Liver (tissue), 9 donors: ENCODE measurements around the gene B9D2. TPM values are rescaled to one million over a fixed set of nuclear protein-coding genes. Genes with fewer than 3 reads are reported as not detected.

Experiments used
- DNase-seq: peaks from one replicate; pipeline ENCODE4 v3.0.0-alpha.2; 2017; ENCODE audit warnings: low spot score
- H3K27ac ChIP-seq, 2 donors: one replicate each; pipeline ENCODE4 v1.7.0; 2013; ENCODE audit warnings: inconsistent platforms in 2 of 2, low read length in 2 of 2, control low read depth in 1 of 2, low read depth in 1 of 2, mild to moderate bottlenecking in 1 of 2
- H3K27me3 ChIP-seq, 4 donors: one replicate each; pipeline versions ENCODE4 v1.6.1 to v1.7.0; 2013; ENCODE audit warnings: low read length in 3 of 4, inconsistent platforms in 1 of 4, mild to moderate bottlenecking in 1 of 4, moderate library complexity in 1 of 4; ENCODE audit not compliant: control insufficient read depth in 4 of 4, insufficient read depth in 4 of 4
- H3K36me3 ChIP-seq, 4 donors: one replicate each; pipeline versions ENCODE4 v1.6.1 to v1.7.0; 2013; ENCODE audit warnings: low read length in 3 of 4, mild to moderate bottlenecking in 3 of 4, low read depth in 1 of 4, moderate library complexity in 1 of 4; ENCODE audit not compliant: control insufficient read depth in 4 of 4, insufficient read depth in 3 of 4
- H3K4me1 ChIP-seq, 4 donors: one replicate each; pipeline versions ENCODE4 v1.6.1 to v1.7.0; 2013; ENCODE audit warnings: low read length in 3 of 4, mild to moderate bottlenecking in 3 of 4, moderate library complexity in 1 of 4; ENCODE audit not compliant: control insufficient read depth in 4 of 4, insufficient read depth in 4 of 4
- H3K4me3 ChIP-seq, 3 donors: one replicate each; pipeline versions ENCODE4 v1.6.1 to v1.7.0; 2013; ENCODE audit warnings: low read length in 3 of 3, control low read depth in 1 of 3, low read depth in 1 of 3, mild to moderate bottlenecking in 1 of 3
- H3K9ac ChIP-seq, 2 donors: one replicate each; pipeline ENCODE4 v1.7.0; 2013; ENCODE audit warnings: low read length in 2 of 2, mild to moderate bottlenecking in 2 of 2, moderate library complexity in 2 of 2, control low read depth in 1 of 2, low read depth in 1 of 2
- H3K9me3 ChIP-seq, 4 donors: one replicate each; pipeline versions ENCODE4 v1.6.1 to v1.7.0; 2013; ENCODE audit warnings: low read length in 3 of 4; ENCODE audit not compliant: control insufficient read depth in 4 of 4
- ATF3 ChIP-seq: IDR thresholded peaks from 2 replicates; pipeline ENCODE4 v1.6.1; 2016; ENCODE audit warnings: antibody characterized with exemption
- CTCF ChIP-seq: fragments of 150-350 bp; IDR thresholded peaks from 2 replicates; pipeline ENCODE4 v1.5.1; 2017; ENCODE audit warnings: improper control_type of control experiment, low read depth, low read length; ENCODE audit not compliant: missing input control
- EGR1 ChIP-seq, 2 donors: IDR thresholded peaks; 2 replicates each; pipeline ENCODE4 v1.6.1; 2016 to 2018; ENCODE audit warnings: antibody characterized with exemption in 2 of 2, low read depth in 2 of 2
- FOXA2 ChIP-seq: IDR thresholded peaks from 2 replicates; pipeline ENCODE4 v1.6.1; 2016; ENCODE audit warnings: antibody characterized with exemption
- GABPA ChIP-seq, 2 donors: IDR thresholded peaks in 1 of 2; conservative IDR thresholded peaks in 1 of 2; 2 replicates each; pipeline ENCODE4 v1.6.1; 2016; ENCODE audit warnings: antibody characterized with exemption in 2 of 2, mild to moderate bottlenecking in 1 of 2, moderate library complexity in 1 of 2
- HNF4A ChIP-seq, 2 donors: conservative IDR thresholded peaks; 2 replicates each; pipeline ENCODE4 v1.6.1; 2016; ENCODE audit warnings: antibody characterized with exemption in 2 of 2, mild to moderate bottlenecking in 2 of 2
- HNF4G ChIP-seq: IDR thresholded peaks from 2 replicates; pipeline ENCODE4 v1.6.1; 2016; ENCODE audit warnings: antibody characterized with exemption
- JUND ChIP-seq, 2 donors: IDR thresholded peaks; 2 replicates each; pipeline ENCODE4 v1.6.1; 2016; ENCODE audit warnings: antibody characterized with exemption in 2 of 2
- NR2F2 ChIP-seq: IDR thresholded peaks from 2 replicates; pipeline ENCODE4 v1.6.1; 2016; ENCODE audit warnings: antibody characterized with exemption
- RAD21 ChIP-seq, 2 donors: IDR thresholded peaks; 2 replicates each; pipeline ENCODE4 v1.6.1; 2016; ENCODE audit warnings: antibody characterized with exemption in 2 of 2, mild to moderate bottlenecking in 2 of 2
- RXRA ChIP-seq, 2 donors: IDR thresholded peaks; 2 replicates each; pipeline ENCODE4 v1.6.1; 2017 to 2018; ENCODE audit warnings: antibody characterized with exemption in 2 of 2, mild to moderate bottlenecking in 1 of 2
- SP1 ChIP-seq: IDR thresholded peaks from 2 replicates; pipeline ENCODE4 v1.6.1; 2018; ENCODE audit warnings: antibody characterized with exemption, mild to moderate bottlenecking
- TAF1 ChIP-seq: conservative IDR thresholded peaks from 2 replicates; pipeline ENCODE4 v1.6.1; 2016; ENCODE audit warnings: antibody characterized with exemption, mild to moderate bottlenecking
- YY1 ChIP-seq: IDR thresholded peaks from 2 replicates; pipeline ENCODE4 v1.6.1; 2016; ENCODE audit warnings: antibody characterized with exemption, mild to moderate bottlenecking
- WGBS: extraction: QIAGEN DNeasy Blood & Tissue Kit; methylation state at CpG from one replicate; pipeline ENCODE4 v1.1.7; 2013; 5-methylcytosine and 5-hydroxymethylcytosine counted together
- polyA plus RNA-seq, 2 donors: library from polyadenylated mRNA; stranded (reverse) in 1 of 2; unstranded in 1 of 2; fragments of 200-250 nt in 1 of 2; fragments of >200 nt in 1 of 2; fragmentation: Nextera tagmentation in 1 of 2; extraction: Ambion mirVana in 1 of 2; gene quantifications; one replicate each; pipeline versions ENCODE4 v1.2.1 to v1.2.3, GENCODE V29; 2013 to 2015
- total RNA-seq, 2 donors: library from RNA; depleted of rRNA; stranded (reverse); fragments of >200 nt; gene quantifications; one replicate each; pipeline ENCODE4 v1.2.3, GENCODE V29; 2014
- TF ChIP-seq, protein P1 (sequence below): IDR thresholded peaks from 2 replicates; pipeline ENCODE4 v1.6.1; 2016; ENCODE audit warnings: antibody characterized with exemption
- TF ChIP-seq, protein P2 (sequence below): IDR thresholded peaks from 2 replicates; pipeline ENCODE4 v1.6.1; 2016; ENCODE audit warnings: antibody characterized with exemption, mild to moderate bottlenecking
- donor health status: healthy.
- donor health status: healthy.
- donor health status: healthy.
- donor health status: healthy.
- donor health status: healthy.

Gene B9D2
- total and polyA plus RNA-seq, 4 donors, result 2.4 to 3.7 (median 3.0) TPM

- Histone ChIP-seq H3K4me1 (peaks cover 7 to 35% (median 19%) of the 10 kb centered on the region in 4 donors), H3K9me3 (no peaks in the 10 kb centered on the region), H3K36me3 (peaks cover 3 to 40% (median 26%) of the 10 kb centered on the region in 4 donors), H3K27me3 (no peaks in the 10 kb centered on the region), H3K4me3 (no peak overlapping the region), H3K9ac (no peak overlapping the region), H3K27ac (no peak overlapping the region)
- TF ChIP-seq HNF4A (conservative IDR thresholded peaks at IDR 0.05) (no peak), RXRA (IDR thresholded peaks at IDR 0.05) (no peak), TAF1 (no peak), RAD21 (IDR thresholded peaks at IDR 0.05) (no peak), NR2F2 (no peak), GABPA (IDR thresholded peaks at IDR 0.05 in 1 of 2, conservative IDR thresholded peaks at IDR 0.05 in 1 of 2) (no peak), YY1 (no peak), JUND (IDR thresholded peaks at IDR 0.05) (no peak)
- TF ChIP-seq, protein P1, sequence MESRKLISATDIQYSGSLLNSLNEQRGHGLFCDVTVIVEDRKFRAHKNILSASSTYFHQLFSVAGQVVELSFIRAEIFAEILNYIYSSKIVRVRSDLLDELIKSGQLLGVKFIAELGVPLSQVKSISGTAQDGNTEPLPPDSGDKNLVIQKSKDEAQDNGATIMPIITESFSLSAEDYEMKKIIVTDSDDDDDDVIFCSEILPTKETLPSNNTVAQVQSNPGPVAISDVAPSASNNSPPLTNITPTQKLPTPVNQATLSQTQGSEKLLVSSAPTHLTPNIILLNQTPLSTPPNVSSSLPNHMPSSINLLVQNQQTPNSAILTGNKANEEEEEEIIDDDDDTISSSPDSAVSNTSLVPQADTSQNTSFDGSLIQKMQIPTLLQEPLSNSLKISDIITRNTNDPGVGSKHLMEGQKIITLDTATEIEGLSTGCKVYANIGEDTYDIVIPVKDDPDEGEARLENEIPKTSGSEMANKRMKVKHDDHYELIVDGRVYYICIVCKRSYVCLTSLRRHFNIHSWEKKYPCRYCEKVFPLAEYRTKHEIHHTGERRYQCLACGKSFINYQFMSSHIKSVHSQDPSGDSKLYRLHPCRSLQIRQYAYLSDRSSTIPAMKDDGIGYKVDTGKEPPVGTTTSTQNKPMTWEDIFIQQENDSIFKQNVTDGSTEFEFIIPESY, result no peak
- TF ChIP-seq, protein P2, sequence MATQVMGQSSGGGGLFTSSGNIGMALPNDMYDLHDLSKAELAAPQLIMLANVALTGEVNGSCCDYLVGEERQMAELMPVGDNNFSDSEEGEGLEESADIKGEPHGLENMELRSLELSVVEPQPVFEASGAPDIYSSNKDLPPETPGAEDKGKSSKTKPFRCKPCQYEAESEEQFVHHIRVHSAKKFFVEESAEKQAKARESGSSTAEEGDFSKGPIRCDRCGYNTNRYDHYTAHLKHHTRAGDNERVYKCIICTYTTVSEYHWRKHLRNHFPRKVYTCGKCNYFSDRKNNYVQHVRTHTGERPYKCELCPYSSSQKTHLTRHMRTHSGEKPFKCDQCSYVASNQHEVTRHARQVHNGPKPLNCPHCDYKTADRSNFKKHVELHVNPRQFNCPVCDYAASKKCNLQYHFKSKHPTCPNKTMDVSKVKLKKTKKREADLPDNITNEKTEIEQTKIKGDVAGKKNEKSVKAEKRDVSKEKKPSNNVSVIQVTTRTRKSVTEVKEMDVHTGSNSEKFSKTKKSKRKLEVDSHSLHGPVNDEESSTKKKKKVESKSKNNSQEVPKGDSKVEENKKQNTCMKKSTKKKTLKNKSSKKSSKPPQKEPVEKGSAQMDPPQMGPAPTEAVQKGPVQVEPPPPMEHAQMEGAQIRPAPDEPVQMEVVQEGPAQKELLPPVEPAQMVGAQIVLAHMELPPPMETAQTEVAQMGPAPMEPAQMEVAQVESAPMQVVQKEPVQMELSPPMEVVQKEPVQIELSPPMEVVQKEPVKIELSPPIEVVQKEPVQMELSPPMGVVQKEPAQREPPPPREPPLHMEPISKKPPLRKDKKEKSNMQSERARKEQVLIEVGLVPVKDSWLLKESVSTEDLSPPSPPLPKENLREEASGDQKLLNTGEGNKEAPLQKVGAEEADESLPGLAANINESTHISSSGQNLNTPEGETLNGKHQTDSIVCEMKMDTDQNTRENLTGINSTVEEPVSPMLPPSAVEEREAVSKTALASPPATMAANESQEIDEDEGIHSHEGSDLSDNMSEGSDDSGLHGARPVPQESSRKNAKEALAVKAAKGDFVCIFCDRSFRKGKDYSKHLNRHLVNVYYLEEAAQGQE, result no peak
- WGBS, result 87% methylated on average over 7 of the region's 7 CpGs
- no peak for DNase-seq
These were observed 42.7 kb downstream of the B9D2 start for GRCh38 chr19:41321204-41321599.

DNA sequence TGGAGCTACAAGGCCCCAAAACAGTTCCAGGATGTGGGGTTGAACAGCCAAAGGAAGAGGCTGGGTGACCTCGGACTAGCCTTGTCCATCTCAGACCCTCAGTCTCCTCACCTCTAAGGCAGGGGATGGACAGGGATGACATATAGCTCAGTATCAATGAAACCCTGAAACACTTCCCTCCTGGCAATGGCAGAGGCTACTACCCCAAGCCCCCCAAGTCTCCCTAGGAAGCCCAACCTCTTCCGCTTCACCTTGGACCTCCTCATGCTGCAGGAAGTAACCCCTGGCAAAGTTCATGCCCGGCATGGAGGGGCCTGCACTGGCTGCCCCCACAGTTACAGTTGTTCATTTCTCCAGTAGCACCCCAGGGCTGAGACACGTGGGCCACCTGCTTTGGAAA, 43.4 kb downstream of the B9D2 start:
- DNase-seq, result no peak
- no peak overlapping the region for H3K9ac ChIP-seq
- WGBS, result 89% methylated on average over 4 of the region's 4 CpGs
- no peak overlapping the region for H3K4me3 ChIP-seq
- H3K9me3 ChIP-seq, result no peaks in the 10 kb centered on the region
- H3K27ac ChIP-seq, result no peak overlapping the region
- H3K36me3 ChIP-seq, result peaks cover 3 to 45% (median 27%) of the 10 kb centered on the region in 4 donors
- H3K27me3 ChIP-seq, result no peaks in the 10 kb centered on the region
- peaks cover 3 to 28% (median 14%) of the 10 kb centered on the region in 4 donors for H3K4me1 ChIP-seq
- TF ChIP-seq EGR1 (IDR thresholded peaks at IDR 0.05; ENCODE audit: low read depth in 2 of 2), result no peak
- no peak for TF ChIP-seq SP1
- TF ChIP-seq YY1, result no peak

- Histone ChIP-seq H3K27ac (no peak overlapping the region), H3K4me1 (peaks cover 3 to 24% (median 12%) of the 10 kb centered on the region in 4 donors), H3K36me3 (peaks cover 3 to 45% (median 27%) of the 10 kb centered on the region in 4 donors), H3K9ac (no peak overlapping the region), H3K27me3 (no peaks in the 10 kb centered on the region), H3K9me3 (no peaks in the 10 kb centered on the region), H3K4me3 (no peak overlapping the region)
- 91% methylated on average over 11 of the region's 11 CpGs for WGBS
- DNase-seq, result no peak
- TF ChIP-seq ATF3, result no peak
- TF ChIP-seq, protein P1, result no peak
- TF ChIP-seq HNF4A (conservative IDR thresholded peaks at IDR 0.05), result no peak
- no peak for TF ChIP-seq FOXA2
- no peak for TF ChIP-seq HNF4G
- TF ChIP-seq CTCF, result no peak
- TF ChIP-seq NR2F2, result no peak
- no peak for TF ChIP-seq GABPA (IDR thresholded peaks at IDR 0.05 in 1 of 2, conservative IDR thresholded peaks at IDR 0.05 in 1 of 2)
- TF ChIP-seq RAD21 (IDR thresholded peaks at IDR 0.05), result no peak
- no peak for TF ChIP-seq SP1
These were observed 43.8 kb downstream of the B9D2 start for GRCh38 chr19:41320185-41320518.
